OCI-M2 (cell line): ENCODE measurements around the gene DCXR.

Experiments
- DNase-seq: peaks from one replicate; lab custom pipeline; 2025; ENCODE audit not compliant: unreplicated experiment; lab: John Stamatoyannopoulos, UW

The DCXR gene

GRCh38 chr17:82055965-82056728, 18.6 kb upstream of the DCXR start:
- DNase-seq = no peak

GRCh38 chr17:82055023-82055964, 17.8 kb upstream of the DCXR start:
- no peak for DNase-seq

GRCh38 chr17:82054351-82055022, 17.0 kb upstream of the DCXR start:
- no peak for DNase-seq

GRCh38 chr17:82053556-82054263, 16.2 kb upstream of the DCXR start:
- DNase-seq = no peak

- no peak for DNase-seq
Measured at GRCh38 chr17:82053130-82053529, 15.6 kb upstream of the DCXR start.

GRCh38 chr17:82052638-82053059, 15.2 kb upstream of the DCXR start:
- DNase-seq = no peak

GRCh38 chr17:82051776-82052637, 14.5 kb upstream of the DCXR start, which contains the start of the genes GPS1 and RFNG:
Gene GPS1 (plus strand): TSS chr17:82051898. CDS start chr17:82051932, 34 bp downstream.
Gene RFNG (minus strand): TSS chr17:82051811. CDS start chr17:82051766, 45 bp downstream.
- DNase-seq = no peak

- no peak for DNase-seq
Measured at GRCh38 chr17:82050761-82051641, 13.5 kb upstream of the DCXR start.

GRCh38 chr17:82050152-82050760, 12.8 kb upstream of the DCXR start:
- no peak for DNase-seq

- DNase-seq = no peak
Measured at GRCh38 chr17:82049521-82049971, 12.0 kb upstream of the DCXR start.

- DNase-seq = no peak
Measured at GRCh38 chr17:82049106-82049505, 11.6 kb upstream of the DCXR start.

- no peak for DNase-seq
Measured at GRCh38 chr17:82048571-82048971, 11.1 kb upstream of the DCXR start.

- DNase-seq = no peak
Measured at GRCh38 chr17:82047914-82048570, 10.5 kb upstream of the DCXR start.

GRCh38 chr17:82047379-82047778, 9.9 kb upstream of the DCXR start:
- DNase-seq = no peak

GRCh38 chr17:82046903-82047302, 9.4 kb upstream of the DCXR start:
- no peak for DNase-seq

- DNase-seq = no peak
Measured at GRCh38 chr17:82045936-82046484, 8.5 kb upstream of the DCXR start.

GRCh38 chr17:82043507-82043906, 6.0 kb upstream of the DCXR start:
- no peak for DNase-seq
